ENCODE data around the gene CSNK1G1.

Gene CSNK1G1

GRCh38 chr15:64152507-64153387 lies 203.2 kb downstream of the CSNK1G1 start:
- no peaks in the 10 kb centered on the region for H3K79me2 ChIP-seq (ENCODE audit: control insufficient read depth, insufficient read depth, low read length, poor library complexity)
- H3K9me3 ChIP-seq (ENCODE audit: insufficient read depth, low read depth, low read length) = no peaks in the 10 kb centered on the region
- H4K91ac ChIP-seq (ENCODE audit: low read depth, low read length) = no peak overlapping the region
- H4K12ac ChIP-seq (ENCODE audit: low read depth, low read length) = no peak overlapping the region
- H3K27ac ChIP-seq (ENCODE audit: low read depth, low read length) = no peak overlapping the region
- no peak overlapping the region for H2BK12ac ChIP-seq (ENCODE audit: low read length)
- DNase-seq = no peak
- no CpG with 5 or more reads among the region's 27 CpGs for WGBS (ENCODE audit: extremely low coverage, insufficient coverage, insufficient read length)
- H2BK5ac ChIP-seq (ENCODE audit: low read depth, low read length, poor library complexity) = no peak overlapping the region
- H3K4me3 ChIP-seq (ENCODE audit: low read depth, low read length) = no peak overlapping the region
- H3K23ac ChIP-seq (ENCODE audit: low read length) = no peak overlapping the region
- H3K9ac ChIP-seq (ENCODE audit: low read length) = no peak overlapping the region
- H2AK5ac ChIP-seq (ENCODE audit: low read length) = no peak overlapping the region
- peaks cover 4 to 14% of the 10 kb centered on the region in 2 experiments for H3K4me1 ChIP-seq (ENCODE audit: control insufficient read depth in 1 of 2, insufficient read depth in 2 of 2, low read length in 2 of 2)
- H3K14ac ChIP-seq (ENCODE audit: low read length) = no peak overlapping the region
- H3K4me2 ChIP-seq (ENCODE audit: low read length) = peak overlapping the region; percentile 94
- no peak overlapping the region for H4K8ac ChIP-seq (ENCODE audit: low read depth, low read length)
- peaks cover 24 to 27% of the 10 kb centered on the region in 2 experiments for H3K36me3 ChIP-seq (ENCODE audit: control insufficient read depth in 1 of 2, insufficient read depth in 2 of 2, low read length in 2 of 2)
- H3K4ac ChIP-seq (ENCODE audit: low read depth, low read length) = no peak overlapping the region
- H2BK120ac ChIP-seq (ENCODE audit: insufficient read depth, low read length, poor library complexity) = no peak overlapping the region
- H3K27me3 ChIP-seq (ENCODE audit: insufficient read depth, low read length) = peaks cover 16% of the 10 kb centered on the region
- H3K18ac ChIP-seq (ENCODE audit: low read length) = no peak overlapping the region
- no peak overlapping the region for H2AFZ ChIP-seq (ENCODE audit: insufficient read depth, low read length, poor library complexity)
- H3K79me1 ChIP-seq (ENCODE audit: low read length) = peaks cover 2% of the 10 kb centered on the region

GRCh38 chr15:64151727-64152506 lies 204.1 kb downstream of the CSNK1G1 start, which contains the start of gene SNX22:
TSS of gene SNX22 (plus strand) at chr15:64151731. CDS start at chr15:64151776, 45 bp downstream.
- Histone ChIP-seq H4K91ac (ENCODE audit: low read depth, low read length) (no peak within 1 kb of the TSS), H3K4me2 (ENCODE audit: low read length) (peak within 1 kb of the TSS; percentile 94), H3K9ac (ENCODE audit: low read length) (no peak within 1 kb of the TSS), H3K4ac (ENCODE audit: low read depth, low read length) (no peak within 1 kb of the TSS), H4K12ac (ENCODE audit: low read depth, low read length) (no peak within 1 kb of the TSS), H3K36me3 (ENCODE audit: control insufficient read depth in 1 of 2, insufficient read depth in 2 of 2, low read length in 2 of 2) (peaks cover 17 to 19% of the 10 kb centered on the region in 2 experiments), H2BK5ac (ENCODE audit: low read depth, low read length, poor library complexity) (no peak within 1 kb of the TSS), H2AFZ (ENCODE audit: insufficient read depth, low read length, poor library complexity) (peak within 1 kb of the TSS; percentile 59), H3K4me3 (ENCODE audit: low read depth, low read length) (peak within 1 kb of the TSS; percentile 68), H3K23ac (ENCODE audit: low read length) (no peak within 1 kb of the TSS), H2BK120ac (ENCODE audit: insufficient read depth, low read length, poor library complexity) (no peak within 1 kb of the TSS), H3K9me3 (ENCODE audit: insufficient read depth, low read depth, low read length) (no peaks in the 10 kb centered on the region), H3K79me2 (ENCODE audit: control insufficient read depth, insufficient read depth, low read length, poor library complexity) (no peaks in the 10 kb centered on the region), H3K18ac (ENCODE audit: low read length) (no peak within 1 kb of the TSS), H3K27ac (ENCODE audit: low read depth, low read length) (no peak within 1 kb of the TSS), H3K14ac (ENCODE audit: low read length) (no peak within 1 kb of the TSS), H2BK12ac (ENCODE audit: low read length) (no peak within 1 kb of the TSS), H3K79me1 (ENCODE audit: low read length) (peaks cover 2% of the 10 kb centered on the region), H4K8ac (ENCODE audit: low read depth, low read length) (peak within 1 kb of the TSS; percentile 13), H2AK5ac (ENCODE audit: low read length) (no peak within 1 kb of the TSS), H3K4me1 (ENCODE audit: control insufficient read depth in 1 of 2, insufficient read depth in 2 of 2, low read length in 2 of 2) (peaks cover 4 to 14% of the 10 kb centered on the region in 2 experiments), H3K27me3 (ENCODE audit: insufficient read depth, low read length) (peaks cover 16% of the 10 kb centered on the region)
- DNase-seq = peak in 1 of 2 donors; percentile 21
- no CpG with 5 or more reads among the region's 83 CpGs for WGBS (ENCODE audit: extremely low coverage, insufficient coverage, insufficient read length)

- Histone ChIP-seq H4K8ac (ENCODE audit: low read depth, low read length) (no peak overlapping the region), H3K27me3 (ENCODE audit: insufficient read depth, low read length) (peaks cover 16% of the 10 kb centered on the region), H2AFZ (ENCODE audit: insufficient read depth, low read length, poor library complexity) (no peak overlapping the region), H2AK5ac (ENCODE audit: low read length) (no peak overlapping the region), H3K23ac (ENCODE audit: low read length) (no peak overlapping the region), H3K4me2 (ENCODE audit: low read length) (no peak overlapping the region), H3K14ac (ENCODE audit: low read length) (no peak overlapping the region), H4K12ac (ENCODE audit: low read depth, low read length) (no peak overlapping the region), H3K79me1 (ENCODE audit: low read length) (peaks cover 2% of the 10 kb centered on the region), H2BK12ac (ENCODE audit: low read length) (no peak overlapping the region), H3K9ac (ENCODE audit: low read length) (no peak overlapping the region), H2BK5ac (ENCODE audit: low read depth, low read length, poor library complexity) (no peak overlapping the region), H3K9me3 (ENCODE audit: insufficient read depth, low read depth, low read length) (no peaks in the 10 kb centered on the region), H3K4me3 (ENCODE audit: low read depth, low read length) (no peak overlapping the region), H3K27ac (ENCODE audit: low read depth, low read length) (no peak overlapping the region), H3K4ac (ENCODE audit: low read depth, low read length) (no peak overlapping the region), H3K36me3 (ENCODE audit: control insufficient read depth in 1 of 2, insufficient read depth in 2 of 2, low read length in 2 of 2) (peaks cover under 1 to 8% of the 10 kb centered on the region in 2 experiments), H3K4me1 (ENCODE audit: control insufficient read depth in 1 of 2, insufficient read depth in 2 of 2, low read length in 2 of 2) (peaks cover 4 to 14% of the 10 kb centered on the region in 2 experiments), H3K18ac (ENCODE audit: low read length) (no peak overlapping the region), H4K91ac (ENCODE audit: low read depth, low read length) (no peak overlapping the region), H2BK120ac (ENCODE audit: insufficient read depth, low read length, poor library complexity) (no peak overlapping the region), H3K79me2 (ENCODE audit: control insufficient read depth, insufficient read depth, low read length, poor library complexity) (no peaks in the 10 kb centered on the region)
- no CpG with 5 or more reads among the region's 9 CpGs for WGBS (ENCODE audit: extremely low coverage, insufficient coverage, insufficient read length)
- DNase-seq = no peak
These were observed 205.9 kb downstream of the CSNK1G1 start for GRCh38 chr15:64149893-64150578.

GRCh38 chr15:64149424-64149823 lies 206.5 kb downstream of the CSNK1G1 start:
- Histone ChIP-seq H2BK120ac (ENCODE audit: insufficient read depth, low read length, poor library complexity) (no peak overlapping the region), H3K4me2 (ENCODE audit: low read length) (no peak overlapping the region), H3K27me3 (ENCODE audit: insufficient read depth, low read length) (peaks cover 16% of the 10 kb centered on the region), H3K79me2 (ENCODE audit: control insufficient read depth, insufficient read depth, low read length, poor library complexity) (no peaks in the 10 kb centered on the region), H2BK5ac (ENCODE audit: low read depth, low read length, poor library complexity) (no peak overlapping the region), H2AFZ (ENCODE audit: insufficient read depth, low read length, poor library complexity) (no peak overlapping the region), H3K27ac (ENCODE audit: low read depth, low read length) (no peak overlapping the region), H3K36me3 (ENCODE audit: control insufficient read depth in 1 of 2, insufficient read depth in 2 of 2, low read length in 2 of 2) (peaks cover 2 to 11% of the 10 kb centered on the region in 2 experiments), H3K14ac (ENCODE audit: low read length) (no peak overlapping the region), H4K91ac (ENCODE audit: low read depth, low read length) (no peak overlapping the region), H2AK5ac (ENCODE audit: low read length) (no peak overlapping the region), H3K9ac (ENCODE audit: low read length) (no peak overlapping the region), H3K4me3 (ENCODE audit: low read depth, low read length) (no peak overlapping the region), H3K4ac (ENCODE audit: low read depth, low read length) (no peak overlapping the region), H4K12ac (ENCODE audit: low read depth, low read length) (no peak overlapping the region), H4K8ac (ENCODE audit: low read depth, low read length) (no peak overlapping the region), H3K4me1 (ENCODE audit: control insufficient read depth in 1 of 2, insufficient read depth in 2 of 2, low read length in 2 of 2) (peaks cover 4 to 14% of the 10 kb centered on the region in 2 experiments), H3K18ac (ENCODE audit: low read length) (no peak overlapping the region), H3K23ac (ENCODE audit: low read length) (no peak overlapping the region), H3K79me1 (ENCODE audit: low read length) (peaks cover 2% of the 10 kb centered on the region), H3K9me3 (ENCODE audit: insufficient read depth, low read depth, low read length) (no peaks in the 10 kb centered on the region), H2BK12ac (ENCODE audit: low read length) (no peak overlapping the region)
- peak in 1 of 2 donors; percentile 54 for DNase-seq
